Urinary bladder (tissue), 4 donors: ENCODE results near the gene ATP7B. TPM values are rescaled to one million over a fixed set of nuclear protein-coding genes. Genes with fewer than 3 reads are reported as not detected.

Source experiments
- DNase-seq: peaks from one replicate; pipeline ENCODE4 v3.0.0-alpha.2; 2015; ENCODE audit errors: extremely low spot score
- H3K27ac ChIP-seq: one replicate; pipeline ENCODE4 v1.5.1; 2013; ENCODE audit warnings: low read depth, mild to moderate bottlenecking, moderate library complexity
- H3K36me3 ChIP-seq: one replicate; pipeline ENCODE4 v1.6.1; 2013; ENCODE audit warnings: mild to moderate bottlenecking, moderate library complexity; ENCODE audit not compliant: insufficient read depth
- H3K4me1 ChIP-seq: one replicate; pipeline ENCODE4 v1.6.1; 2013; ENCODE audit warnings: mild to moderate bottlenecking, moderate library complexity; ENCODE audit not compliant: insufficient read depth
- H3K4me3 ChIP-seq: one replicate; pipeline ENCODE4 v1.5.1; 2013; ENCODE audit warnings: low read depth, low read length
- WGBS: extraction: QIAGEN DNeasy Blood & Tissue Kit; methylation state at CpG from one replicate; pipeline ENCODE4 v1.1.7; 2013; 5-methylcytosine and 5-hydroxymethylcytosine counted together
- polyA plus RNA-seq: library from polyadenylated mRNA; stranded (reverse); fragments of 200-250 nt; gene quantifications from one replicate; pipeline ENCODE4 v1.2.3, GENCODE V29; 2013
- total RNA-seq: library from RNA; depleted of rRNA; stranded (reverse); fragments of >200 nt; gene quantifications from one replicate; pipeline ENCODE4 v1.2.3, GENCODE V29; 2014
- donor health status: healthy with polysubstance abuse.
- donor health status: healthy.

Gene ATP7B
- total and polyA plus RNA-seq, 2 donors = 3.0 to 6.7 TPM

- no peaks in the 10 kb centered on the region for H3K4me1 ChIP-seq
- DNase-seq = no peak
Observed at GRCh38 chr13:51937320-51938290, 73.6 kb downstream of the ATP7B start.

GRCh38 chr13:51935326-51936171, 75.7 kb downstream of the ATP7B start:
- no peak for DNase-seq
- Histone ChIP-seq H3K27ac (no peak overlapping the region), H3K4me1 (no peaks in the 10 kb centered on the region), H3K4me3 (no peak overlapping the region), H3K36me3 (no peaks in the 10 kb centered on the region)
- WGBS = 75% methylated on average over 14 of the region's 14 CpGs

More at GRCh38 chr13:51937320-51938290, 73.6 kb downstream of the ATP7B start:
- Histone ChIP-seq H3K4me3 (no peak overlapping the region), H3K36me3 (no peaks in the 10 kb centered on the region), H3K27ac (no peak overlapping the region)
- 92% methylated on average over 22 of the region's 22 CpGs for WGBS

- no peak for DNase-seq
- H3K27ac ChIP-seq = no peak overlapping the region
- H3K36me3 ChIP-seq = no peaks in the 10 kb centered on the region
- no peaks in the 10 kb centered on the region for H3K4me1 ChIP-seq
- WGBS = 91% methylated on average over 19 of the region's 19 CpGs
- no peak overlapping the region for H3K4me3 ChIP-seq
Observed at GRCh38 chr13:51934461-51935087, 76.7 kb downstream of the ATP7B start.

- no peak overlapping the region for H3K4me3 ChIP-seq
- no peak for DNase-seq
- no peaks in the 10 kb centered on the region for H3K4me1 ChIP-seq
- 86% methylated on average over 14 of the region's 14 CpGs for WGBS
- H3K27ac ChIP-seq = no peak overlapping the region
- no peaks in the 10 kb centered on the region for H3K36me3 ChIP-seq
Observed at GRCh38 chr13:51933466-51934058, 77.7 kb downstream of the ATP7B start.

- Histone ChIP-seq H3K4me3 (no peak overlapping the region), H3K36me3 (no peaks in the 10 kb centered on the region), H3K27ac (no peak overlapping the region), H3K4me1 (no peaks in the 10 kb centered on the region)
- DNase-seq = no peak
- WGBS = 93% methylated on average over 9 of the region's 9 CpGs
Observed at GRCh38 chr13:51932231-51932630, 79.0 kb downstream of the ATP7B start.

- no peaks in the 10 kb centered on the region for H3K4me1 ChIP-seq
- DNase-seq = no peak
- no peak overlapping the region for H3K4me3 ChIP-seq
- WGBS = 97% methylated on average over 6 of the region's 6 CpGs
- no peak overlapping the region for H3K27ac ChIP-seq
- no peaks in the 10 kb centered on the region for H3K36me3 ChIP-seq
Observed at GRCh38 chr13:51931606-51932005, 79.6 kb downstream of the ATP7B start.

- H3K4me1 ChIP-seq = no peaks in the 10 kb centered on the region
- no peak for DNase-seq
- H3K27ac ChIP-seq = no peak overlapping the region
- WGBS = 85% methylated on average over 5 of the region's 5 CpGs
- H3K36me3 ChIP-seq = no peaks in the 10 kb centered on the region
- no peak overlapping the region for H3K4me3 ChIP-seq
Observed at GRCh38 chr13:51929699-51930098, 81.6 kb downstream of the ATP7B start.

GRCh38 chr13:51928231-51928630, 83.0 kb downstream of the ATP7B start:
- H3K36me3 ChIP-seq = no peaks in the 10 kb centered on the region
- H3K4me3 ChIP-seq = no peak overlapping the region
- 86% methylated on average over 9 of the region's 9 CpGs for WGBS
- H3K27ac ChIP-seq = no peak overlapping the region
- DNase-seq = no peak
- H3K4me1 ChIP-seq = no peaks in the 10 kb centered on the region

- Histone ChIP-seq H3K4me1 (no peaks in the 10 kb centered on the region), H3K4me3 (no peak overlapping the region), H3K27ac (no peak overlapping the region), H3K36me3 (no peaks in the 10 kb centered on the region)
- no peak for DNase-seq
- 84% methylated on average over 7 of the region's 7 CpGs for WGBS
Observed at GRCh38 chr13:51927129-51927528, 84.1 kb downstream of the ATP7B start.

- no peak overlapping the region for H3K4me3 ChIP-seq
- no peak for DNase-seq
- H3K27ac ChIP-seq = no peak overlapping the region
- 92% methylated on average over 6 of the region's 6 CpGs for WGBS
- no peaks in the 10 kb centered on the region for H3K4me1 ChIP-seq
- no peaks in the 10 kb centered on the region for H3K36me3 ChIP-seq
Observed at GRCh38 chr13:51926528-51926885, 84.7 kb downstream of the ATP7B start.

- WGBS = 71% methylated on average over 5 of the region's 5 CpGs
Observed at GRCh38 chr13:51925865-51926527, 85.3 kb downstream of the ATP7B start.

GRCh38 chr13:51924756-51925544, 86.3 kb downstream of the ATP7B start:
- no peak overlapping the region for H3K27ac ChIP-seq
- 86% methylated on average over 9 of the region's 9 CpGs for WGBS
- no peaks in the 10 kb centered on the region for H3K36me3 ChIP-seq
- H3K4me3 ChIP-seq = no peak overlapping the region
- no peak for DNase-seq
- H3K4me1 ChIP-seq = no peaks in the 10 kb centered on the region

More at GRCh38 chr13:51925865-51926527, 85.3 kb downstream of the ATP7B start:
- H3K36me3 ChIP-seq = no peaks in the 10 kb centered on the region
- no peak overlapping the region for H3K4me3 ChIP-seq
- H3K27ac ChIP-seq = no peak overlapping the region
- no peak for DNase-seq
- no peaks in the 10 kb centered on the region for H3K4me1 ChIP-seq
